Stimulated activated CD4-positive, alpha-beta T cell treated with anti-CD3 and anti-CD28 coated beads, Interleukin-4, amount 100 ng/mL, for 4 hours (primary cell): ENCODE results near the gene TNK2.
A peak's percentile ranks its signal among the peaks of the same experiment; 100 is the strongest.
"Not testable (repeated sequence)": the region's sequence is repeated elsewhere in the genome, so short reads cannot be mapped to it uniquely, and the experiment has no call there.

ENCODE experiments used
- DNase-seq, 2 experiments: peaks; one replicate each; pipeline ENCODE4 v3.0.0-alpha.2; 2020

TNK2 gene

DNA sequence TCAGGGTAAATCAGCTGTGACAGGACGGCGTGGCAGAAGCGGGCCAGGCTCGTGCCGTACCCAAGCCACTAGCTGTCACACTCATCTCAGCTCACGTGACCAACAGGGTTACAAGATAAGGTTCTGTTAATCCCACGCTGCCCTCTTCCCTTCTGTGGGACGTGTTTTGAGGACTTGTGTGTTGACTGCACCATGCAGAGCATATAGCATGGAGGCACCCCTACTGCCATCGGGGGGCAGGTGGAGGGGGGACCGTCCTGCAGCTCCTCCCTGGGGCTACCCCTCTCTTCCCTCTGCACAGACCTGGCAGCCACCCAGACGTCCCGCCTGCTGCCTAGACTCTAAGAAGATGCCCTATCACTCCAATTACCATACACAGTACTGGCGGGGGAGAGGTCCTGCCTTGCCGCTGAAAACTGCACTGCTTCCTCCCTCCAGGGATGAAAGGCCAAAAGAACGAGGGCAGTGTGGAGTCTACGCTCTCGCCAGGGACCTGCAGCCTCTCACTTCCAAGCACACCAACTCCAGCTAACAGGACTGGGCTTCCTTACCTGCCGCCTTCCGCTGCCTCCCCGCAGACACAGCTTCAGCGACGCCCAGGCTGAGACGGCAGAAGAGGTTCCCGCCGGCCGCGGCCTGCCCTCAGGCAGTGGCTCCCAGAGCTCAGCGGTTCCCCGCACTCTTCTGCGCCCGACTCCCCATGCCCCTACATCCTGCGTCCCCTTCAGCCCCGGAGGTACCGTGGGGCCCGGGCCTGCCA lies at the start of gene TNK2:
Gene TNK2 (minus strand): TSS at position 618 of the 760 bp plus-strand sequence. CDS start 19,963 bp downstream, outside the sequence.
- peak; percentile 44 to 58 for DNase-seq

DNA sequence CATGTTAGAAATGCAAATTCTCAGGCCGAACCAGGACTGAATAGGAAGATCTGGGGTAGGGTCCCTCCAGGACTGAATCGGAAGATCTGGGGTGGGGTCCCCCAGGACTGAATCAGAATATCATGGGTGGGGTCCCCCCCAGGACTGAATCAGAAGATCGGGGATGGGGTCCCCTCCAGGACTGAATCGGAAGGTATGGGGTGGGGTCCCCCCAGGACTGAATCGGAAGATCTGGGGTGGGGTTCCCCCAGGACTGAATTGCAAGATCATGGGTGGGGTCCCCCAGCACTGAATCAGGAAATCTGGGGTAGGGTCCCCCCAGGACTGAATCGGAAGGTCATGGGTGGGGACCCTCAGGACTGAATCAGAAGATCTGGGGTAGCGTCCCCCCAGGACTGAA lies 48.2 kb upstream of the TNK2 start:
- no peak for DNase-seq

DNA sequence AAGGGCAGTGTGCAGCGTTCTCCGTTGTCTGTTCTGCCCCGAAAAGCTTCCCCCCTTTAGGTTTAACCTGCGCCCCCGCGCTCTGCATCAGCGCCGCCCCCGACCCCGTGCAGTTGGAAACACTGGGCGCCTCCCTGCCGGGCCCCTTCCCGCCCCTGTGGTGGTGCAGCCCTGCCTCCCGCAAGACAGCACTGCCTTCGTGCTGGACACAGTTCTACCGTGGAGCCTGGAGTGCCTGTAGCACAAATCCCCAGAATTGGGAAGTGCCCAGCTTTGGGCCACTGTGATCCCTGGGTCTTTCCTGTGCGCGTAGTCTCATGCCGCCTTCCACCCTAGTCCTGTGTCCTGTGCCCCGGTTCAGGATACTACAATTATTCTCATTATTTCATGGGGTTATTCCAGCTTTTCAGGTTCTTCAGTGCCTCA lies 47.1 kb upstream of the TNK2 start:
- peak; percentile 46 to 75 for DNase-seq

DNA sequence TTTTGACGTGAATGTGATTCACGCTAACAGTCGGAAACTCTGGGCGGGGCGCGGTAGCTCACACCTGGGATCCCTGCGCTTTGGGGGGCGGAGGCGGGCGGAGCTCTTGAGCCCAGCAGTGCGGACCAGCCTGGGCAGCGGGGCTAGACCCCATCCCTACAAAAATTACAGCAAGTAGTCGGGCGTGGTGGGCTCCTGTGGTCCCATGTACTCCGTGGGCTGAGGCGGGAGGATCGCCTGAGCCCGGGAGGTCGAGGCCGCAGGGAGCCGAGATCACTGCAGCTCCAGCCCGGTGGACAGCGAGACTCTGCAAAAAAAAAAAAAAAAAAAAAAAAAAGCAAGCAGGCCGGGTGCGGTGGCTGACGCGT lies 46.4 kb upstream of the TNK2 start:
- DNase-seq = peak; percentile 52

DNA sequence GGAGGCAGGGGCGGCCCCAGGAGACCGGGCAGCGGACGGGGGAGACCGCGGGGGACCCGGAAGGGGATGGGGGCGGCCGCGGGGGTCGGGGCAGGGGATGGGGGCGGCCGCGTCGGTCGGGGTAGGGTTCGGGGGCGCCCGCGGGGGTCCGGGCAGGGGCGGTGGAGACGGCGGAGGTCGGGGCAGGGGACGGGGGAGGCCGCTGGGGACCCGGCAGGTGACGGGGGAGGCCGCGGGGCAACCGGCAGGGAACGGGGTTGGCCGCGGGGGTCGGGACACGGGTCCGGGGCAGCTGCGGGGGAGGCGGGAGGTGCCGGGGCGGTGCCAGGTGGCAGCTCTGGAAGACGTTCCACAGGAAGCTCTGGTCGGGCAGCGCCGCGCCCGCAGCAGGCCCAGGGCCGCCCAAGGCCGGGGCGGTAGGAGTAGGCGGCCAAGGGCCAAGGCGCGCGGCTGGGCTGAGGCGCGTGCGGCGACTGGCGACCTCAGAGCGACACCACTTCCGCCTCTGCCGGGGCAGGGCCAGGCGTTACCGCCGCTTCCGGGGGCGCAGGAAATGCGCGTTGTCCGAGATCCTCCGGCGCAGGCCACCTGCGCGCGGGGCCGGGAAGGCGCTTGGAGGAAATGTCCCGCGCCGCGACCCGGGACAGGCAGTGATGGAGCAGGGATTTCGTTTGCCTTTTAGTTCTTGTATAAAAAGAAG lies 45.9 kb upstream of the TNK2 start:
- peak; percentile 66 to 68 for DNase-seq

DNA sequence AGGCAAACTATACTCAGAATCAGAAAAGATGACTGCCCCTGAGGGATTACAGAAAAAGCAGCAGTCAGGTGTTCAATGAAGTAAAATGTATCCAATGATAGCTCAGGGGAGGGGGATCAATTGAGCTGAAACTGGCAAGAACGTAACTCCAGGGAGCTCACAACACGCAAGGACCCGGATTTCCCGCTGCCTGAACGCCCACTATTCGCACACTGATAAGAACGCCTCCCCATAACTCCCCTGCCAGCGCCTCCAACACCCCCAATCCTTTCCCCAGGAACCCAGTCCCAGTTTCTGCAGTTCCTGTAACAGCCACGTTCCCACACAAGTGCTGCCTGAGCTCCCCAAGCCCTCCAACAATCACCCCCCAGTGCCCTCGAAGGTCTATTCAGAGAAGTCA lies 44.2 kb upstream of the TNK2 start:
- not testable (repeated sequence) for DNase-seq

DNA sequence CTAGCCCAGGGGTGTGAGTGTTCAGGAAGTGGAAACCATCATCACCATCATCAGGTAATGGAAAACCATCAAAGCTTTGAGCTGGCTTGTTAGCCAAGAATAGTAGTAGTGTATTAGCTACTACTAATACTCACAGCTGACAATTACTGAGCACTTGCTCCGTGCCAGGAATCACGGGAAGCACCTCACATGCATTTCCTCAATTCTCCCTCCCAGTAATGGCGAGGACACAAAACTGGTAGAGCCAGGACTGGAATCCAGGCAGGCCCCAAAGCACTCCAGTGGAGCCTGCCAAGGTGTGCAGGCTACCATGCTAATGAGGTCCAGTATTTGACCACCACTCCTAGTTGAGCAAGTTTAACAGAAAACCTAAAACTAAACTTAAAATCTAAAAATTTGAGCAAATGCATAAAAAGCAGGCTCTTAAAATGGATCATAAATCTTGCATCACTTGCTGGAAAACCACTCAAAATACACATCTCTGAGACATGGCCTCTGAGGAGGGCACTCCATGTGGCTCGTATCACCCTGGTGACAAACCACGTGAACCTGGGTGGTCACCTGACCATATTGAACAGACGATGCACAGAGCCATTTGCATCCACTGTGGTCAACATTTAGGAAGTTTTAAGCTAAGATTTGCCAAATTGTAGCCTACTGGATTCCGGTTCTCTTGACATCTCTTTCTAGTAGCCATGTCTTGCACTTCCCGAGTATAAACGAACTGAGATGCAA lies 43.3 kb upstream of the TNK2 start:
- DNase-seq = not testable (repeated sequence)

DNA sequence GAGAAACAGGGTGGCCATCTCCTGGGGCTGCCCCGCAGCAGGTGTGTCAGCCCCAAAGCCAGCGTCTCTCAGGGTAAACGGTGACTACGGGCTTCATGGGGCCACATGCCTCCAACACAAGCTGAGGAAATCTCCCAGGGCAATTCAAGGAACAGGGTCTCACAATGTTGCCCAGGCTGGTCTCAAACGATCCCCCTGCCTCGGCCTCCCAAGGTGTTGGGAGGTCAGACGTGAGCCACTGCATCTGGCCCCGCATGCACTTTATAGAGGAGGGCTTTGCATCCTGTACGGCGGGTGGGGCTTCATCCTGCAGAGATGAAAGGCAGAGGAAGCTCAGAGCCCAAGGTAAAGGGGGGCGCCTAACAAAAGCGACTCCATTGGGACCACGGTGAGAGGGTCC lies 42.4 kb upstream of the TNK2 start:
- not testable (repeated sequence) for DNase-seq

DNA sequence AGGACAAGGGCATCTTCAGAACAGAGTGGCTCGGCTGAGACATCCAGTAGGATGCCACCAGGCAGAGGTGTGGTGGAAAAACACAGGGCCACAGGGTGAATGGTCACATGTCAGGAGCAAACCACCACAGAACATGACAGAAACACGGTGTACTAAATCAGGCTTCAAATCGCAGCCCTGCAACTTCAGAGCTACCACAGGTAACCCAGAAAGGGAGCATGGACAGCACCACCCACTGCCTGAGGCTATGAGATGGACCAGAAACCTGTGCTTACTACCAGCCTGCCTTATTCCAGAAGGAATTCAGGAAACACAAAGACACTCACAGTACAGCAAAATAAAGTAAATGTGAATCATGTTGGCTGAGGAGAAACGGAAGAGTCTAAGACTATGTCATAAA lies 41.8 kb upstream of the TNK2 start:
- not testable (repeated sequence) for DNase-seq

DNA sequence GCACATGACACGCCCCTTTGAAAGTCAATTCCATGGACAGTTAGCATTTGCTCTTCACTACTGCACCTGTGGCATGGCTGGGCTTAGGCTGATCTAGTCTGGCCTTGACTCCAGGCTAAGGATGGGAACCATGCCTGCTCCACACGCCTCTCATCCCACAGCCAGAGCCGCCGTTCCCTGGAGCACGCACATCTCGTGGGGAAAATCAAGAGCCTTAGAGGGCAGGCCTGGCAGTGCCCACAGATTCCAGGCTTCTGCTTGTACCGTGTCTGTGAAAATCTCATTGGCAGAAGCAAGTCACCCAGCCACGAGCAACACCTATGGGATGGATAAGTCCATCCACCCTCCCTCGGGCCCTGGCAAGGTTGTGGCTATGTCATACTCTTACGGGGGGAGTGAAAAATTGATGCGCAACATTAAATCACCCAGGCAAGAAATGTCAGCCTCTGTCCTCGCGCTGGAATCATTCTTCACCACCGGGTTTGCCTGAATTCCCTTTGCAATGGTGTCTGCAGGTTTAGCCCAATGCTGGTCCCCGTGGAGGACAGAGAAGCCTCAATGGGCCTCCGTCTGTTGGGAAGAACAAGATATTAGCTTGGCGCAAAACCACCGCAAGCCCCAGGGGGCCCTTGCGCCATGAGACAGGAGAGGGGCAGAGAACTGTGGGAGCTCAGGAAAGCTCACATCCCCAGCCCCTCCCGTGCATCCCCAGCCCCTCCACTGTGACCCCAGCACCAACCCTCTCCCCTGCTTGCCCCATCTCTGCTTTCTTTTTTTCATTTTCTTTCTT lies 38.8 kb upstream of the TNK2 start:
- DNase-seq = not testable (repeated sequence)

DNA sequence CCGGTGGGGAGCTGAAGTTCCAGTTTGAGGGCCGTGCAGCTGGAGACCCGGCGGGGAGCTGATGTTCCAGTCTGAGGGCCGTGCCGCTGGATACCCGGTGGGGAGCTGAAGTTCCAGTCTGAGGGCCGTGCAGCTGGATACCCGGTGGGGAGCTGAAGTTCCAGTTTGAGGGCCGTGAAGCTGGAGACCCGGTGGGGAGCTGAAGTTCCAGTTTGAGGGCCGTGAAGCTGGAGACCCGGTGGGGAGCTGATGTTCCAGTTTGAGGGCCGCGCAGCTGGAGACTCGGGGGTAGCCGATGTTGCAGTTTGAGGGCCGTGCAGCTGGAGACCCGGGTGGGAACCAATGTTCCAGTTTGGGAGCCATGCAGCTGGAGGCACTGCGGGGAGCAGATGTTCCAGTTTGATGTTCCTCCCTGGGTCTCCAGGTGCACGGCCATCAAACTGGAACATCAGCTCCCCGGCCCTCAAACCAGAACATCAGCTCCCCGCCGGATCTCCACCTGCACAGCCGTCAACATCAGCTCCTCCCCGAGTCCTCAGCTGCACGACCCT lies 33.0 kb upstream of the TNK2 start:
- DNase-seq = not testable (repeated sequence)

DNA sequence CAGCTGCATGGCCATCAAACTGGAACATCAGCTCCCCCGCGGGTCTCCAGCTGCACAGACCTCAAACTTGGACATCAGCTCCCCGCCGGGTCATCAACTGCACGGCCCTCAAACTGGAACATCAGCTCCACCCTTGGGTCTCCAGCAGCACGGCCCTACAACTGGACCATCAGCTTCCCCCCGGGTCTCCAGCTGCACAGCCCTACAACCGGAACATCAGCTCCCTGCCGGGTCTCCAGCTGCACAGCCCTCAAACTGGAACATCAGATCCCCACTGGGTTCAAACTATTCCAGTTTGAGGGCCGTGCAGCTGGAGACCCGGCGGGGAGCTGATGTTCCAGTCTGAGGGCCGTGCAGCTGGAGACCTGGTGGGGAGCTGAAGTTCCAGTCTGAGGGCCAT lies 32.5 kb upstream of the TNK2 start:
- not testable (repeated sequence) for DNase-seq

DNA sequence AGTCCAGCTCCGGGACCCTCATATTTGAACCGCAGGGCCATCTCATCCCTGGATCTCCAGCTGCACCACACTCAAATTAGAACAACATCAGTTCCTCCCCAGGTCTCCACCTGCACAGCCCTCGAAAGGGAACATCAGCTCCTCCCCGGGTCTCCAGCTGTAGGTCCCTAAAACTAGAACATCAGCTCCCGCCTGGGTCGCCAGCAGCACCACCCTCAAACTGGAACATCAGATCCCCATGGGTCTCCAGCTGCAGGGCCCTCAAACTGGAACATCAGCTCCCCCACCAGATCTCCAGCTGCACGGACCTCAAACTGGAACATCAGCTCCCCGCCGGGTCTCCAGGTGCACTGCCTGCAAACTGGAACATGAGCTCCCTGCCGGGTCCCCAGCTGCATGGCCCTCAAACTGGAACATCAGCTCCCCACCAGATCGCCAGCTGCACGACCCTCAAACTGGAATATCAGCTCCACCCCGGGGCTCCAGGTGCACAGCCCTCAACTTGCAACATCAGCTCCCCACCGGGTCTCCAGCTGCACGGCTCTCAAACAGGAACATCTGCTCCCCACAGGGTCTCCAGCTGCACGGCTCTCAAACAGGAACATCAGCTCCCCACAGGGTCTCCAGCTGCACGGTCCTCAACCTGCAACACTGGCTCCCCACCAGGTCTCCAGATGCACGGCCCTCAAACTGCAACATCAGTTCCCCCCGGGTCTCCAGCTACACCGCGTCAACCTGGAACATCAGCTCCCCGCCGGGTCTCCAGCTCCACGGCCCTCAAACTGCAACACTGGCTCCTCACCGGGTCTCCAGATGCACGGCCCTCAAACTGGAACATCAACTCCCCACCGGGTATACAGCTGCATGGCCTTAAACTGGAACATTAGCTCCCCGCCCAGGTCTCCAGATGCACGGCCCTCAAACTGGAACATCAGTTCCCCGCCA lies 31.4 kb upstream of the TNK2 start:
- not testable (repeated sequence) for DNase-seq

DNA sequence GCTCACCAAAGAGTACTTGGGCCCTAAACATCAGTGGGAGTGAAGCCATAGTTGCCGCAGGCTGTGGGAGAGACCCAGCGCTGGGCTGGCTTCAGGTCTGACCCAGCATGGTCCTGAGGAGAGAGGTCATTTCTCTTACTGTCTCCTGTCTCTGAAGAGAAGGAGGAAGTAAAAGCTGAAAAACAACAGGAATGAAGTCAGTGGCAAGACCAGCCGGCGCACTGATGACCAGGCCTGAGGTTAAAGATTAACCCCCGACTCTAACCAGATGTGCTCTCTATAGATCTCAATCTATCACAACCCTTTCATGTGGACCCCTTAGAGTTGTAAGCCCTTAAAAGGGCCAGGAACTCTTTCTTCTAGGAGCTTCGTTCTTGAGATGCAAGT lies 24.7 kb upstream of the TNK2 start:
- not testable (repeated sequence) for DNase-seq

DNA sequence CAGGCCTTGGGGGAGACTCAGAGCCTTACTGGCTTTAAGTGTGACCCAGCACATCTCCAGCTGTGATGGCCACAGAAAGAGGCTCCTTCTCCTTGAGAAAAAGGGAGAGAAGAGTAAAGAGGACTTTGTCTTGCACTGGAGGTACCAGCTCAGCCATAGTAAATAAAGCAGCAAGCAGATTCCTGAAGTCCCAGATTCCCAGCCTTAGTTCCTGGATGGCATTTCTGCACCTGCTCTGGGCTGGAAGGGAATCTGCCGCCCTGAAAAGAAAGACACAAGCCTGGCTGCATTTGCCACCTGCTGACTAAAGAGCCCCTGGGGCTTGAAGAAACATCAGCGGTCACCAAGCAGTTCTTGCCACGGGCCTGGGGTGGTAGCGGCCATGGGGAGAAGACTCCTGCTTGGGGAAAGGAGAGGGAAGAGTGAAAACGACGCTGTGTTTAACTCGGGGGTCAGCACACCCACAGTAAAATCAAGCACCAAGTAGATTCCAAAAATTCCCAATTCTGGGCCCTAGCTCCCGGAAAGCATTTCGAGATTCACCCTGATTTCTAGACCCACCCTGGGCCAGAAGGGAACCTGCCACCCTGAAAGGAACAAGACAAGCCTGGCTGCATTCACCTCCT lies 24.2 kb upstream of the TNK2 start:
- no peak for DNase-seq

DNA sequence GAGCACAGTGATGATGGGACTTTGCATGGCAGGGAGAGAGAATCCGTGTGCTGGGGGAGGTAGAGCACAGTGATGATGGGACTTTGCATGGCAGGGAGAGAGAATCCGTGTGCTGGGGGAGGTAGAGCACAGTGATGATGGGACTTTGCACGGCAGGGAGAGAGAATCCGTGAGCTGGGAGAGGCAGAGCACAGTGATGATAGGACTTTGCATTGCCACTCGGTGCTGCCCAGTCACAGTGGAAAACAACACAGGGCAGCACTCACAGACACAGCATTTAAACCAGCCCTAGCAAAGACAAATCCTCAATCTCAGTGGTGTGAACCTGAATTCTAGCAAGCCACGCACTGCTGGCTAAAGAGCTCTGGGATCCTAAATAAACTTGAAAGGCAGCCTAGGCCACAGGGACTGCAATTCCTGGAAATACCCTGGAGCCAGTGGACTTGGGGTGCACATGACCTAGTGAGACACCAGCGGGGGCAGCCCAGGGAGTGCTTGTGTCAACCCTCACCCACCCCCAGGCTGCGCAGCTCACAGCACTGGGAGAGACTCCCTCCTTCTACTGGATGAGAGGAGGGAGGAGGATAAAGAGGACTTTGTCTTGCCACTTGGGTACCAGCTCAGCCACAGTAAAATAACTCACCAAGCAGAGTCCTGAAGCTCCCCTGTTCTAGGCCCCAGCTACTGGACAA lies 23.4 kb upstream of the TNK2 start:
- no peak for DNase-seq

DNA sequence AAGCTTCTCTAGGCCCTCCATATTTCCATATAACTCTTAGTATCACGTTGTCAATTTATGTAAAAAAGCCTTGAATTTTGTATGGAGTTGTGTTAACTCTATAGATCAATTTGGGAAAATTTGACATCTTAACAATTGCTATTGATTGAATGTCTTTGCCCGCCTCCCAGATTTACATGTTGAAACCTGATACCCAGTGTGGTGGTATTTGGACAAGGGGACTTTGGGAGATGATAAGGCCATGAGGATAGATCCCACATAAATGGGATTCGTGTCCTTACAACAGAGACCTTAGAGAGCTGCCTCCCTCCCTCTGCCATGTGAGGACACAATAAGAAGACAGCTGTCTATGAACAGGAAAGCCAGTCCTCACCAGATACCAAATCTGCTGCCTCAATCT lies 21.1 kb upstream of the TNK2 start:
- DNase-seq = no peak

DNA sequence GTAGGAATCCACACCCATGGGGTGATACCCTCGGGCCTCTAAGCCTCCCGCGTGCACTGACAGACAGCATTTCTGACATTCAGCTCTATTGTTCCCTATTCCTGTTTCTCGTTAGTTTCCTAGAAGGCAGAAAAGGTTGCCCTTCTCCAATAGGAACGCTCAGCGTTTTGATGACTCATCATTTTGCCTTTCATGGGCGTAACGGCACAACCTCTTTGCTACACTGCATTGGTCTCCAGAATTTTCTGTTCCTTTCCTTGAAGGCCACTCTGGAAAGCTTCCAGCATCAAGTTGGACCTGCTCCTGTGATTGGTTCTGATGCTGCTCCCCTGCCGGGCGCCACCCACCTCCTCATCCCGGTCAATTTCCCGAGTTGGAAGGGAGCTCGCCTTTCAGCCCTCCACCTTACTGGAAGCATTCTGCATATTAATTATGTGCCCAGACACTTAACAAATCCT lies 13.0 kb upstream of the TNK2 start:
- no peak for DNase-seq

DNA sequence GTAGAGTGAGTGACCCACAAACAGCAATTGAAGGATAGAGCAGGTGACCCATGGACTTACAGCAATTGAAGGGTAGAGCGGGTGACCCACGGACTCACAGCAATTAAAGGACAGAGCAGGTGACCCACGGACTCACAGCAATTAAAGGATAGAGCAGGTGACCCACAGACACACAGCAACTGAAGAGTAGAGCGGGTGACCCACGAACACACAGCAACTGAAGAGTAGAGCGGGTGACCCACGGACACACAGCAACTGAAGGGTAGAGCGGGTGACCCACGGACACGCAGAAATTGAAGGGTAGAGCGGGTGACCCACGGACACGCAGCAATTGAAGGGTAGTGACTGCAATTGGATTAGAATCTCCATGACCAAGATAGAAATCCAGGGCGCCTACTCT lies 9.8 kb upstream of the TNK2 start:
- no peak for DNase-seq

DNA sequence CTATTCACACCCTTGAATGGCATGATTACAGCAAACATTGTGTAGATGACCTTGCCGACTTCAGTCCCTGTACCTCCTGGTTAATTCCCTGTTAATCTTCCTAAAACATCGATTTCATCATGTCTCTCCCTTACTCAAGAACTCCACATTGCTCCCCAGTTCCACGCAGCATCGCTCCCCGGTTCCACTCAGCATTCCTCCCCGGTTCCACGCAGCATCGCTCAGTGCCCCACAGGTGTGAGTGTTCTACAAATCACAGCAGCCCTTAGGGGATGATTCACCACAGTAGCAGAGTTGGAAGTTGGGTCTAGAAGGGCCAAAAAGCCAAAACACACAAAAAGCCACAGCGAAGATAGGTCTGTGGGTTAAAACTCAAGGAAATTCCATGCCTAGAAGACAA lies 8.6 kb upstream of the TNK2 start:
- DNase-seq = no peak
